Glutamatergic neuron (in vitro differentiated cells): ENCODE data around the gene HAS3. TPM values are rescaled to one million over a fixed set of nuclear protein-coding genes. Genes with fewer than 3 reads are reported as not detected.

Experiments used
- DNase-seq: peaks from one replicate; pipeline ENCODE4 v3.0.0; 2022
- H3K27ac Mint-ChIP-seq: one replicate; pipeline ENCODE4 v1.8.0; 2020; ENCODE audit warnings: mild to moderate bottlenecking, mixed read lengths, inconsistent platforms; ENCODE audit not compliant: unreplicated experiment
- H3K27me3 Mint-ChIP-seq: one replicate; pipeline ENCODE4 v1.8.0; 2020; ENCODE audit warnings: mild to moderate bottlenecking, moderate library complexity, mixed read lengths, inconsistent platforms; ENCODE audit not compliant: unreplicated experiment
- H3K36me3 Mint-ChIP-seq: one replicate; pipeline ENCODE4 v1.8.0; 2020; ENCODE audit warnings: mild to moderate bottlenecking, mixed read lengths, inconsistent platforms; ENCODE audit not compliant: unreplicated experiment
- H3K4me1 Mint-ChIP-seq: one replicate; pipeline ENCODE4 v1.8.0; 2020; ENCODE audit warnings: mild to moderate bottlenecking, low read depth, mixed read lengths, inconsistent platforms; ENCODE audit not compliant: unreplicated experiment
- H3K4me3 Mint-ChIP-seq: one replicate; pipeline ENCODE4 v1.8.0; 2020; ENCODE audit warnings: mild to moderate bottlenecking, mixed read lengths, inconsistent platforms; ENCODE audit not compliant: unreplicated experiment
- H3K9me3 Mint-ChIP-seq: one replicate; pipeline ENCODE4 v1.8.0; 2020; ENCODE audit warnings: mild to moderate bottlenecking, moderate library complexity, mixed read lengths, inconsistent platforms; ENCODE audit not compliant: unreplicated experiment
- CTCF ChIP-seq: fragments of 200-600 bp; sonication (generic); IDR thresholded peaks from one replicate; pipeline ENCODE4 v1.5.0; 2021; ENCODE audit not compliant: partially characterized antibody, unreplicated experiment
- total RNA-seq: library from RNA; stranded (reverse); fragmentation: NEBNext Ultra II Directional; extraction: Animal tissue kit (Norgen Biotek cat#: 25700); gene quantifications from one replicate; pipeline ENCODE4 v1.2.1, GENCODE V29; 2021; ENCODE audit not compliant: unreplicated experiment

Gene HAS3
- total RNA-seq, 1 donor from 2014 or later, result 0.42 TPM

GRCh38 chr16:69130461-69130860, 25.0 kb downstream of the HAS3 start:
- no peaks in the 10 kb centered on the region for H3K36me3 Mint-ChIP-seq
- H3K9me3 Mint-ChIP-seq, result peaks cover 5% of the 10 kb centered on the region
- peaks cover 6% of the 10 kb centered on the region for H3K27me3 Mint-ChIP-seq
- no peak for TF ChIP-seq CTCF
- H3K4me1 Mint-ChIP-seq, result peaks cover 18% of the 10 kb centered on the region
- H3K27ac Mint-ChIP-seq, result peak overlapping the region; percentile 4
- H3K4me3 Mint-ChIP-seq, result peak overlapping the region; percentile 91
- no peak for DNase-seq

GRCh38 chr16:69131167-69131838, 25.9 kb downstream of the HAS3 start:
- Mint-ChIP-seq H3K9me3 (peaks cover 5% of the 10 kb centered on the region), H3K27ac (peak overlapping the region; percentile 90), H3K36me3 (no peaks in the 10 kb centered on the region), H3K27me3 (peaks cover 6% of the 10 kb centered on the region), H3K4me1 (peaks cover 18% of the 10 kb centered on the region), H3K4me3 (peak overlapping the region; percentile 91)
- TF ChIP-seq CTCF, result no peak
- no peak for DNase-seq

GRCh38 chr16:69131839-69132423, 26.5 kb downstream of the HAS3 start:
- TF ChIP-seq CTCF, result no peak
- H3K27ac Mint-ChIP-seq, result peak overlapping the region; percentile 90
- peaks cover 5% of the 10 kb centered on the region for H3K9me3 Mint-ChIP-seq
- peak; percentile 92 for DNase-seq
- H3K4me3 Mint-ChIP-seq, result peak overlapping the region; percentile 91
- H3K27me3 Mint-ChIP-seq, result peaks cover 6% of the 10 kb centered on the region
- H3K36me3 Mint-ChIP-seq, result no peaks in the 10 kb centered on the region
- H3K4me1 Mint-ChIP-seq, result peaks cover 18% of the 10 kb centered on the region

- Mint-ChIP-seq H3K4me3 (peak within 1 kb of the TSS; percentile 95), H3K4me1 (peaks cover 21% of the 10 kb centered on the region), H3K27ac (peak within 1 kb of the TSS; percentile 90), H3K27me3 (peaks cover 6% of the 10 kb centered on the region), H3K9me3 (peaks cover 5% of the 10 kb centered on the region), H3K36me3 (no peaks in the 10 kb centered on the region)
- DNase-seq, result peak; percentile 91
- TF ChIP-seq CTCF, result no peak
Measured at GRCh38 chr16:69132424-69133252, 27.2 kb downstream of the HAS3 start, which contains the start of the genes CHTF8 and UTP4. Gene CHTF8 (minus strand): TSS chr16:69132588. CDS start chr16:69121458, 11,130 bp downstream. Gene UTP4 (plus strand): TSS chr16:69132649. CDS start chr16:69133460, 811 bp downstream.
